ENCODE data around the gene KCNIP1. TPM values are rescaled to one million over a fixed set of nuclear protein-coding genes. Genes with fewer than 3 reads are reported as not detected.

The KCNIP1 gene
- total and polyA plus RNA-seq, 10 of the 15 experiments (the other 5 are each of a cell fraction or from before 2014, with no cell fraction given) = not detected

DNA sequence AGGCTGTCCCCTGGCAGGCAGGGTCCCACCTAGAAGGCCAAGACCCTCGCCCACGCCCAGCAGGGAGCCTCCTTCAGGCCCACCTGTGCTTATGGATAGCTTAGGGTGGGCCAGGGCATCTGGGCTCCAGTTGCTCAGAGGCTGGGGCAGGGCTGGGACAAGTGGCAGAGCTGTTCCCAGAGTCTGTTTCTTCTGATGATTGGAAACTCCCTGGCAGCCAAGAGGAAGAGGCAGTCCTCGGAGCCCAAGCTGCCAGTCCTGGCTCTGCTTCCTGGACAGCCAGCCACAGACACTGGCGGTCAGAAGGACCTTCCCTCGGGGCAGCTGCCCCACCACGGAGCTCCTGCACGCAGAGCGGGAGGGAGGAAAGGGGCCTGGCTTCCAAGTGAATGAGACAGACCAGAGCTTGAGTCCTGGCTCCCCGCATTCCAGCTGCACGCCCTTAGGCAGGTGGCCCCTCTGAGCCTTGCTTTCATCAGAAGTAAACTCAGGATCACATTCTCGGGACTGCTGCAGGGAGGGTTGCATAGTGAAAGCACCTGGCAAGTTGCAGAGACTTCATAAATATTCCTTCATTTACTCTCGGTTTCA lies 241.8 kb downstream of the KCNIP1 start:
- H3K36me3 ChIP-seq (ENCODE audit: control insufficient read depth in 2 of 2, insufficient read depth in 2 of 2, low read length in 1 of 2) = no peaks in the 10 kb centered on the region
- FAIRE-seq (no peak), DNase-seq (ENCODE audit: low read depth, low spot score) (no peak), ATAC-seq (peak; percentile 30)
- WGBS (ENCODE audit: insufficient coverage, insufficient replicate concordance, low lambda C conversion rate, missing lambda C conversion rate) = 15% methylated on average over 12 of the region's 12 CpGs
- H3K27ac ChIP-seq (ENCODE audit: control insufficient read depth, insufficient read depth) = no peak overlapping the region
- no peak overlapping the region for H3K9ac ChIP-seq (ENCODE audit: control insufficient read depth, insufficient read depth, low read length)
- peaks cover 2 to 13% of the 10 kb centered on the region in 2 experiments; a peak in 3 of 4 replicates for H3K27me3 ChIP-seq (replicated peaks in 1 of 2; ENCODE audit: control insufficient read depth in 2 of 2, insufficient read depth in 2 of 2, low read length in 1 of 2)
- no peak overlapping the region for H3K4me2 ChIP-seq (ENCODE audit: control insufficient read depth, insufficient read depth)
- ChIA-PET SMC1A (ENCODE audit: uncharacterized antibody, unreplicated experiment) (interaction anchor here (0.6 to 2.7 kb wide), 5 partner anchors 31 to 107 kb away, joined by 3 to 31 read pairs (median 3); no protein-coding TSS in a partner anchor), CTCF (interaction anchor here (0.8 to 7.3 kb wide), 13 partner anchors 9 to 326 kb away, joined by 3 to 106 read pairs (median 4); partner anchors contain the start of gene GABRP), POLR2A (no interaction called here), RAD21 (ENCODE audit: unreplicated experiment) (interaction anchor here (0.8 to 5.5 kb wide), 7 partner anchors 32 to 660 kb away, joined by 3 to 44 read pairs (median 4); no protein-coding TSS in a partner anchor)
- no peak overlapping the region for H2AFZ ChIP-seq (ENCODE audit: control insufficient read depth, low read depth, low read length)
- no TSS peak for BruUV-seq (replicated peaks)
- intact Hi-C loops (cut with micrococcal nuclease; ENCODE audit: unreplicated experiment) = loop anchor here (2.0 to 10.0 kb wide), 3 partner anchors 29 to 459 kb away; no protein-coding TSS in a partner anchor
- H3K9me3 ChIP-seq (replicated peaks; ENCODE audit: control insufficient read depth, insufficient read depth, low read length) = no peaks in the 10 kb centered on the region
- no peaks in the 10 kb centered on the region for H3K79me2 ChIP-seq (ENCODE audit: control insufficient read depth, insufficient read depth, low read length)
- in situ Hi-C loops (cut with MboI) = loop anchor here (5.0 kb wide), 1 partner anchor 597 kb away; no protein-coding TSS in a partner anchor
- H3K4me3 ChIP-seq = no peak overlapping the region
- no peak for TF ChIP-seq IKZF1 (conservative IDR thresholded peaks at IDR 0.05)
- no peak for TF ChIP-seq NR2F1 (conservative IDR thresholded peaks at IDR 0.05)
- TF ChIP-seq IKZF2 (IDR thresholded peaks at IDR 0.05) = no peak
- TF ChIP-seq TARDBP (IDR thresholded peaks at IDR 0.05; ENCODE audit: borderline replicate concordance) = no peak
- TF ChIP-seq FOXK2 (IDR thresholded peaks at IDR 0.05) = no peak
- no peak for TF ChIP-seq ZNF384 (IDR thresholded peaks at IDR 0.05; ENCODE audit: borderline replicate concordance, low read depth, low read length)
- no peak for TF ChIP-seq ASH2L (IDR thresholded peaks at IDR 0.05; ENCODE audit: borderline replicate concordance, low read depth)
- TF ChIP-seq LARP7 (IDR thresholded peaks at IDR 0.05) = no peak
- TF ChIP-seq STAT1 (conservative IDR thresholded peaks at IDR 0.05) = no peak
- TF ChIP-seq, protein P1, sequence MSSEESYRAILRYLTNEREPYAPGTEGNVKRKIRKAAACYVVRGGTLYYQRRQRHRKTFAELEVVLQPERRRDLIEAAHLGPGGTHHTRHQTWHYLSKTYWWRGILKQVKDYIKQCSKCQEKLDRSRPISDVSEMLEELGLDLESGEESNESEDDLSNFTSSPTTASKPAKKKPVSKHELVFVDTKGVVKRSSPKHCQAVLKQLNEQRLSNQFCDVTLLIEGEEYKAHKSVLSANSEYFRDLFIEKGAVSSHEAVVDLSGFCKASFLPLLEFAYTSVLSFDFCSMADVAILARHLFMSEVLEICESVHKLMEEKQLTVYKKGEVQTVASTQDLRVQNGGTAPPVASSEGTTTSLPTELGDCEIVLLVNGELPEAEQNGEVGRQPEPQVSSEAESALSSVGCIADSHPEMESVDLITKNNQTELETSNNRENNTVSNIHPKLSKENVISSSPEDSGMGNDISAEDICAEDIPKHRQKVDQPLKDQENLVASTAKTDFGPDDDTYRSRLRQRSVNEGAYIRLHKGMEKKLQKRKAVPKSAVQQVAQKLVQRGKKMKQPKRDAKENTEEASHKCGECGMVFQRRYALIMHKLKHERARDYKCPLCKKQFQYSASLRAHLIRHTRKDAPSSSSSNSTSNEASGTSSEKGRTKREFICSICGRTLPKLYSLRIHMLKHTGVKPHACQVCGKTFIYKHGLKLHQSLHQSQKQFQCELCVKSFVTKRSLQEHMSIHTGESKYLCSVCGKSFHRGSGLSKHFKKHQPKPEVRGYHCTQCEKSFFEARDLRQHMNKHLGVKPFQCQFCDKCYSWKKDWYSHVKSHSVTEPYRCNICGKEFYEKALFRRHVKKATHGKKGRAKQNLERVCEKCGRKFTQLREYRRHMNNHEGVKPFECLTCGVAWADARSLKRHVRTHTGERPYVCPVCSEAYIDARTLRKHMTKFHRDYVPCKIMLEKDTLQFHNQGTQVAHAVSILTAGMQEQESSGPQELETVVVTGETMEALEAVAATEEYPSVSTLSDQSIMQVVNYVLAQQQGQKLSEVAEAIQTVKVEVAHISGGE (CRISPR knock-in tag; IDR thresholded peaks at IDR 0.05) = no peak
- TF ChIP-seq POU2F2 (IDR thresholded peaks at IDR 0.05; ENCODE audit: borderline replicate concordance, low read depth, low read length) = no peak
- no peak for TF ChIP-seq PAX8 (IDR thresholded peaks at IDR 0.05)
- H4K20me1 ChIP-seq (ENCODE audit: control insufficient read depth, insufficient read depth) = no peaks in the 10 kb centered on the region
- H3K4me1 ChIP-seq (ENCODE audit: control insufficient read depth, insufficient read depth, low read length) = no peaks in the 10 kb centered on the region

All from GM12878 (cell line).